Bronchial epithelial cell (primary cell): ENCODE results near the gene TOM1L2. TPM values are rescaled to one million over a fixed set of nuclear protein-coding genes. Genes with fewer than 3 reads are reported as not detected.

Experiments used
- DNase-seq: peaks from one replicate; pipeline ENCODE4 v3.0.0-alpha.2; 2010; ENCODE audit warnings: low read depth
- FAIRE-seq: peaks from 2 replicates; lab custom pipeline; 2011; peaks lifted over from hg19 to GRCh38; lab: Jason Lieb, UNC
- H3K27me3 ChIP-seq: 2 replicates; pipeline ENCODE4 v1.5.1; 2011; ENCODE audit warnings: low read length; ENCODE audit not compliant: control insufficient read depth, insufficient read depth
- H3K36me3 ChIP-seq: 2 replicates; pipeline ENCODE4 v1.5.1; 2011; ENCODE audit warnings: low read length; ENCODE audit not compliant: control insufficient read depth, insufficient read depth
- H3K4me3 ChIP-seq: 2 replicates; pipeline ENCODE4 v1.5.1; 2011; ENCODE audit warnings: mild to moderate bottlenecking, low read depth, low read length, control low read depth
- total RNA-seq: library from RNA; depleted of rRNA; stranded (reverse); fragments of >200 nt; gene quantifications from 2 replicates; pipeline ENCODE4 v1.2.1, GENCODE V29; 2014
- TF ChIP-seq, protein P1 (sequence below): IDR thresholded peaks from 2 replicates; pipeline ENCODE4 v1.5.1; 2011; ENCODE audit warnings: mild to moderate bottlenecking, moderate library complexity, low read length, control low read depth, inconsistent platforms; ENCODE audit not compliant: insufficient read depth, severe bottlenecking

Gene TOM1L2
- total RNA-seq, 1 donor from 2014 or later = 12.4 TPM

DNA sequence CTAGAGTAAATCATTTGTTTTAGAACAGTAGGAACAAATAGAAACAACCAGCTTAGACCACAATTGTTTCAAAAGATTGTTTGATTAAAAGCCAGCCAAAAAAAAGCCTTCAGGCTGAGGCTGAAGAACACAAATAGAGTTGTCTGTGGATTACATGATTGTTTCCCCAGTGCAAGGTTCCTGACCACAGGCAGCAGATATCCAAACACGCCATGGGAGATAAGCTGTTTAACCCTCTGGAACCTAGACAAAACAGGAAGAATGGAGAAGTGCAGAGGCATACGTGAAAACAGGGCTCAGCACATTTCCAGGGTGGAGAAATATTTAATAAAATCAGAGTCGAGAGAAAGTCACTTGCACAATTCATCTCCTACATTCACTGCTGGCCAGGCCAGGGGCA is 45.8 kb upstream of the TOM1L2 start:
- DNase-seq (no peak), FAIRE-seq (no peak)
- Histone ChIP-seq H3K36me3 (peaks cover 10% of the 10 kb centered on the region), H3K4me3 (no peak overlapping the region), H3K27me3 (no peaks in the 10 kb centered on the region)
- TF ChIP-seq, protein P1, sequence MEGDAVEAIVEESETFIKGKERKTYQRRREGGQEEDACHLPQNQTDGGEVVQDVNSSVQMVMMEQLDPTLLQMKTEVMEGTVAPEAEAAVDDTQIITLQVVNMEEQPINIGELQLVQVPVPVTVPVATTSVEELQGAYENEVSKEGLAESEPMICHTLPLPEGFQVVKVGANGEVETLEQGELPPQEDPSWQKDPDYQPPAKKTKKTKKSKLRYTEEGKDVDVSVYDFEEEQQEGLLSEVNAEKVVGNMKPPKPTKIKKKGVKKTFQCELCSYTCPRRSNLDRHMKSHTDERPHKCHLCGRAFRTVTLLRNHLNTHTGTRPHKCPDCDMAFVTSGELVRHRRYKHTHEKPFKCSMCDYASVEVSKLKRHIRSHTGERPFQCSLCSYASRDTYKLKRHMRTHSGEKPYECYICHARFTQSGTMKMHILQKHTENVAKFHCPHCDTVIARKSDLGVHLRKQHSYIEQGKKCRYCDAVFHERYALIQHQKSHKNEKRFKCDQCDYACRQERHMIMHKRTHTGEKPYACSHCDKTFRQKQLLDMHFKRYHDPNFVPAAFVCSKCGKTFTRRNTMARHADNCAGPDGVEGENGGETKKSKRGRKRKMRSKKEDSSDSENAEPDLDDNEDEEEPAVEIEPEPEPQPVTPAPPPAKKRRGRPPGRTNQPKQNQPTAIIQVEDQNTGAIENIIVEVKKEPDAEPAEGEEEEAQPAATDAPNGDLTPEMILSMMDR = no peak

DNA sequence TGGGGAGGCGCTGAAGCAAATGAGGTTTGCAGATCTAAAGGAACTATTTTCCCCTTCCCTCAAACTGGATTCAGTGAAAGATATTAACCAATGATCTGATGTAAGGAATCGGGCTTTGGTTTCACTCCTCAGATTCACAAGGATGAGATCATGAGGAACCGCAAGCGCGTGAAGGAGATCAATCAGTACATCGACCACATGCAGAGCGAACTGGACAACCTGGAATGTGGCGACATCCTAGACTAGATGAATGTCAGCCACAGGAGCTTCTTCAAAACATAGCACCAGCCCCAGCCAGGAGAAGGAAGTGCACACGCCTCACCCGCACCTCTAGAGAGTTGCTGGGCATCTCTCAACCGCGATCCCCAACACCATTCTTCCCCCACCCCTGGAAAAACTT is 44.2 kb upstream of the TOM1L2 start:
- FAIRE-seq (peak; percentile 23), DNase-seq (no peak)
- Histone ChIP-seq H3K4me3 (no peak overlapping the region), H3K36me3 (peaks cover 7% of the 10 kb centered on the region), H3K27me3 (no peaks in the 10 kb centered on the region)
- TF ChIP-seq, protein P1 = no peak

DNA sequence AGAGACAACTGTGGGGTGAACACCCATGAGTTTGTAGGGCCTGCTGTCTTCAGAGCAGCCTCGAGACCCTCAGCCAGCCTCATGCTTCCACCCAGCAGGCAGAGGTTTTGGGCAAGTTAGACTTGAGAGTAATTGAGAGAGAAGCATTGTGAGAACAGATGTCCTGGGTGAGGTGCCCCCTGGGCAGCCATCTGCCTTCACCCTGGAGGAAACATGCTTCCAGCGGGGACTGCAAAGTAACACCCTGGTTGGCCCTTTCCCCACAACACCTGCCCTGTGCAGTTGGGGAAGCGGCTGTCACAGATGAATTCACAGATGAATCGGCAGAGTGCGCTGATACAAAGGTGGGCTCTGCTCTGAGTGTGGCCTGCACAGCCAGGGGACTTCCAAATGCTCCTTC is 43.4 kb upstream of the TOM1L2 start:
- TF ChIP-seq, protein P1 = no peak
- Histone ChIP-seq H3K27me3 (no peaks in the 10 kb centered on the region), H3K4me3 (no peak overlapping the region), H3K36me3 (peaks cover 7% of the 10 kb centered on the region)
- no peak for DNase-seq
- FAIRE-seq = no peak

DNA sequence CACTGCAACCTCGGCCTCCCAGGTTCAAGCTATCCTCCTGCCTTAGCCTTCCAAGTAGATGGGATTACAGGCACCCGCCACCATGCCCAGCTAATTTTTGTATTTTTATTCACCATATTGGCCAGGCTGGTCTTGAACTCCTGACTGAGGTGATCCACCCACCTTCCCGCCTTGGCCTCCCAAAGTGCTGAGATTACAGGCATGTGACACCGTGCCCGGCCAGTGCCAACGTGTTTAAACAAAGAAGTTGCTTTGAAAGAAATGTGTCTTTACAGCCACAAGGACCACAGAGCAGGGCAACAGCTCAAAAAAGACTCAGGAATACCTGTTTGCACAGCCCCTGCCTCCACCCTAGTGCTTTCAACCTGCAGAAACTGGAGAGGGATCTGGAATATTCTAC is 41.8 kb upstream of the TOM1L2 start:
- peaks cover 5% of the 10 kb centered on the region for H3K36me3 ChIP-seq
- TF ChIP-seq, protein P1 = no peak
- DNase-seq (no peak), FAIRE-seq (no peak)
- no peak overlapping the region for H3K4me3 ChIP-seq
- H3K27me3 ChIP-seq = no peaks in the 10 kb centered on the region

DNA sequence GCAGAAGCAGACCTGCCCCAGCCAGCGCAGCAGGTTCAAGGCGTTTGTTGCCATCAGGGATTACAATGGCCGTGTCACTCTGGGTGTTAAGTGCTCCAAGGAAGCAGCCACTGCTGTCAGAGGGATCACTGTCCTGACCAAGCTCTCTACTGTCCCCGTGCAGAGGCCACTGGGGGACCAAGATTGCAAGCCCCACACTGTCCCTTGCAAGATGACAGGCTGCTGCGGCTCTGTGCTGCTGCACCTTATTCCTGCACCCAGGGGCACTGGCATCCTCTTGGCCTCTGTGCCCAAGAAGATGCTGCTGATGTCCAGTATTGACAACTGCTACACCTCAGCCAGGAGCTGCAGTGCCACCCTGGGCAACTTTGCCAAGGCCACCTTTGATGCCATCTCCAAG is 39.1 kb upstream of the TOM1L2 start:
- TF ChIP-seq, protein P1 = no peak
- DNase-seq (no peak), FAIRE-seq (no peak)
- Histone ChIP-seq H3K36me3 (peaks cover 5% of the 10 kb centered on the region), H3K4me3 (no peak overlapping the region), H3K27me3 (no peaks in the 10 kb centered on the region)
